K562 (cell line): ENCODE measurements around the gene PRR16. TPM values are rescaled to one million over a fixed set of nuclear protein-coding genes. Genes with fewer than 3 reads are reported as not detected.

Experiments
- ATAC-seq: fragments of 200-7000 bp; cut with Tn5 transposase; 3 replicates; pipeline ENCODE4 v1.9.1; 2020; ENCODE audit warnings: moderate library complexity
- BruUV-seq: library from RNA; stranded (reverse); fragments of 400-500 nt; replicated peaks from 2 replicates; lab custom pipeline; 2021; lab: Mats Ljungman, UMichigan
- CTCF ChIA-PET: fragments of 300-600 bp; formaldehyde crosslinking; extraction: SDS; loops from one replicate; lab custom pipeline; 2021; ENCODE audit warnings: low intra/inter-chr PET ratio; lab: Yijun Ruan, JAX
- POLR2A ChIA-PET: fragments of 300-600, 350-650 bp; sonication (Branson Sonifier 250); formaldehyde crosslinking; extraction: SDS; loops from one replicate; lab custom pipeline; 2021; ENCODE audit warnings: antibody characterized with exemption, inconsistent platforms; lab: Yijun Ruan, JAX
- DNase-seq, 4 experiments: peaks; one replicate each; pipeline versions ENCODE4 v3.0.0 to v3.0.0-alpha.2; 2011 to 2018; ENCODE audit warnings: low spot score in 3 of 4, mixed read lengths in 3 of 4; ENCODE audit errors: extremely low read depth in 1 of 4
- FAIRE-seq: peaks from 2 replicates; lab custom pipeline; 2011; peaks lifted over from hg19 to GRCh38; lab: Jason Lieb, UNC
- H2AFZ ChIP-seq: 2 replicates; pipeline ENCODE4 v1.6.0; 2011; ENCODE audit warnings: low read depth, low read length, control low read depth, inconsistent platforms
- H3K27ac ChIP-seq: fragments of 200-600 bp; 3 replicates; pipeline ENCODE4 v1.8.0; 2011; ENCODE audit warnings: low read depth, mild to moderate bottlenecking, control low read depth, inconsistent platforms, low read length, moderate library complexity, mixed read lengths; ENCODE audit errors: extremely low read depth
- H3K27me3 ChIP-seq, 2 experiments: fragments of 300-600 bp in 1 of 2; 2 replicates in 1 of 2; 3 replicates in 1 of 2; pipeline versions ENCODE4 v1.6.0 to v1.8.0; 2011; ENCODE audit warnings: inconsistent platforms in 2 of 2, low read length in 2 of 2, mild to moderate bottlenecking in 1 of 2, mixed read lengths in 1 of 2, moderate library complexity in 1 of 2; ENCODE audit not compliant: control insufficient read depth in 2 of 2, insufficient read depth in 2 of 2
- H3K36me3 ChIP-seq: fragments of 300-600 bp; 3 replicates; pipeline ENCODE4 v1.8.0; 2011; ENCODE audit warnings: mild to moderate bottlenecking, low read length, inconsistent platforms; ENCODE audit not compliant: control insufficient read depth, insufficient read depth
- H3K4me1 ChIP-seq, 2 experiments: fragments of 200-600 bp in 1 of 2; replicated peaks in 1 of 2; 2 replicates in 1 of 2; 3 replicates in 1 of 2; pipeline versions ENCODE4 v1.5.1 to v1.8.0; 2011; ENCODE audit warnings: inconsistent platforms in 2 of 2, low read length in 2 of 2, mild to moderate bottlenecking in 1 of 2, mixed read lengths in 1 of 2, moderate library complexity in 1 of 2; ENCODE audit not compliant: control insufficient read depth in 2 of 2, insufficient read depth in 2 of 2
- H3K4me2 ChIP-seq: 2 replicates; pipeline ENCODE4 v1.6.1; 2011; ENCODE audit warnings: low read length, control low read depth, inconsistent platforms, mixed read lengths; ENCODE audit not compliant: insufficient read depth
- H3K4me3 ChIP-seq: fragments of 200-600 bp; sonication (generic), shearing (Covaris generic); 2 replicates; pipeline ENCODE4 v1.5.1; 2016; ENCODE audit warnings: control low read depth, inconsistent platforms
- H3K79me2 ChIP-seq: fragments of 200-600 bp; 3 replicates; pipeline ENCODE4 v1.8.0; 2011; ENCODE audit warnings: low read length, inconsistent platforms; ENCODE audit not compliant: control insufficient read depth, insufficient read depth
- H3K9ac ChIP-seq, 2 experiments: 2 replicates each; pipeline versions ENCODE4 v1.6.0 to v1.6.1; 2011; ENCODE audit warnings: low read depth in 2 of 2, low read length in 2 of 2, control low read depth in 1 of 2, inconsistent platforms in 1 of 2, mild to moderate bottlenecking in 1 of 2, mixed read lengths in 1 of 2; ENCODE audit not compliant: insufficient read depth in 1 of 2
- H3K9me1 ChIP-seq: one replicate; pipeline ENCODE4 v1.6.0; 2011; ENCODE audit warnings: inconsistent platforms, mild to moderate bottlenecking, low read length, moderate library complexity; ENCODE audit not compliant: control insufficient read depth, insufficient read depth
- H3K9me3 ChIP-seq: replicated peaks from 2 replicates; pipeline ENCODE4 v1.5.1; 2011; ENCODE audit warnings: low read depth, low read length, inconsistent platforms; ENCODE audit not compliant: control insufficient read depth, insufficient read depth
- H4K20me1 ChIP-seq: replicated peaks from 2 replicates; pipeline ENCODE4 v1.6.1; 2011; ENCODE audit warnings: low read length, inconsistent platforms, mixed read lengths; ENCODE audit not compliant: control insufficient read depth, insufficient read depth
- CBX2 ChIP-seq: fragments of 200-600 bp; sonication (generic); IDR thresholded peaks from one replicate; pipeline ENCODE4 v1.6.1; 2012; ENCODE audit warnings: mild to moderate bottlenecking, low read length, inconsistent platforms; ENCODE audit not compliant: insufficient read depth, poor library complexity, severe bottlenecking
- CEBPG ChIP-seq, 3 experiments: fragments of 200-800 bp in 1 of 3; sonication (Bioruptor generic) in 1 of 3; sonication (generic) in 1 of 3; formaldehyde crosslinking in 1 of 3; IDR thresholded peaks in 2 of 3; conservative IDR thresholded peaks in 1 of 3; 2 replicates each; pipeline versions ENCODE4 v1.6.1 to v1.8.0; 2016 to 2022; ENCODE audit warnings: missing compliant biosample characterization in 2 of 3, missing genetic modification characterization in 2 of 3, mild to moderate bottlenecking in 1 of 3, missing genetic modification reagents in 1 of 3
- RFX1 ChIP-seq: fragments of 450-650 bp; IDR thresholded peaks from 2 replicates; pipeline ENCODE4 v1.6.1; 2016; ENCODE audit warnings: mild to moderate bottlenecking, moderate library complexity
- ZNF77 ChIP-seq: fragments of 250-450 bp; sonication (Bioruptor Pico); IDR thresholded peaks from 2 replicates; pipeline ENCODE4 v1.5.0; 2020
- WGBS: fragments of 100-300 bp; shearing (Covaris generic); methylation state at CpG from one replicate; pipeline ENCODE4 v1.1.6; 2016; ENCODE audit warnings: low coverage, mixed read lengths; ENCODE audit not compliant: insufficient coverage; ENCODE audit errors: missing lambda C conversion rate; 5-methylcytosine and 5-hydroxymethylcytosine counted together
- in situ Hi-C: fragments of 300-500 bp; cut with MboI; formaldehyde crosslinking; loops from 4 replicates; pipeline ENCODE4 v1.15.0; 2018; ENCODE audit warnings: inconsistent platforms, mixed read lengths
- intact Hi-C: fragments of 100-400 bp; cut with micrococcal nuclease; formaldehyde crosslinking; loops from 2 replicates; pipeline ENCODE4 v1.14.2; 2022
- polyA plus RNA-seq, 8 experiments: library from polyadenylated mRNA; depleted of rRNA in 4 of 8; stranded (reverse) in 5 of 8; unstranded in 3 of 8; fragments of >200 nt; fragmentation: Nextera tagmentation in 2 of 8; fragmentation: Illumina TruSeq in 1 of 8; extraction: Ambion mirVana in 2 of 8; extraction: Trizol in 1 of 8; gene quantifications; 2 replicates each; pipeline versions ENCODE4 v1.2.1 to v1.2.3, GENCODE V29; 2011 to 2014; ENCODE audit warnings: inconsistent platforms in 1 of 8, missing spikeins in 1 of 8
- total RNA-seq, 7 experiments: library from RNA; depleted of rRNA in 6 of 7; stranded (reverse); fragments of >200 nt in 6 of 7; fragmentation: Illumina TruSeq in 2 of 7; extraction: Trizol in 2 of 7; gene quantifications; 2 replicates each; pipeline versions ENCODE4 v1.2.1 to v1.2.3, GENCODE V29; 2011 to 2021; ENCODE audit warnings: low replicate concordance in 1 of 7

The PRR16 gene
- total and polyA plus RNA-seq, 9 of the 15 experiments (the other 6 are each of a cell fraction or from before 2014, with no cell fraction given) = 0.61 to 10.1 (median 3.3) TPM

GRCh38 chr5:120446068-120446492 is 18.0 kb upstream of the PRR16 start:
- no peak for DNase-seq
- Histone ChIP-seq H4K20me1 (no peaks in the 10 kb centered on the region), H3K27ac (no peak overlapping the region), H2AFZ (no peak overlapping the region), H3K4me3 (no peak overlapping the region), H3K9me3 (no peaks in the 10 kb centered on the region)
- 0% methylated on average over 2 of the region's 2 CpGs for WGBS
- intact Hi-C loops = no loop called here
- no peak for FAIRE-seq
- TF ChIP-seq CBX2 (no peak), CEBPG (CRISPR knock-in tag; IDR thresholded peaks at IDR 0.05) (no peak), CEBPG (tag; conservative IDR thresholded peaks at IDR 0.05 in 1 of 2, IDR thresholded peaks at IDR 0.05 in 1 of 2) (no peak)
- TF ChIP-seq, all 486 proteins: peak for 0
- Histone ChIP-seq H3K36me3 (no peaks in the 10 kb centered on the region), H3K4me1 (no peaks in the 10 kb centered on the region), H3K9me1 (no peaks in the 10 kb centered on the region), H3K27me3 (no peaks in the 10 kb centered on the region), H3K79me2 (no peaks in the 10 kb centered on the region), H3K9ac (no peak overlapping the region), H3K4me2 (no peak overlapping the region)
- ATAC-seq = no peak
- ChIA-PET POLR2A (interaction anchor here (0.6 kb wide), 1 partner anchor 209 kb away, joined by 5 read pairs; no protein-coding TSS in a partner anchor), CTCF (no interaction called here)
- no TSS peak for BruUV-seq
- in situ Hi-C loops = no loop called here

GRCh38 chr5:120446901-120447300 is 17.2 kb upstream of the PRR16 start:
- H3K27ac ChIP-seq = no peak overlapping the region
- no peaks in the 10 kb centered on the region for H3K27me3 ChIP-seq
- no peaks in the 10 kb centered on the region for H3K9me1 ChIP-seq
- intact Hi-C loops (no loop called here), in situ Hi-C loops (no loop called here)
- no peaks in the 10 kb centered on the region for H3K36me3 ChIP-seq
- H3K4me1 ChIP-seq = no peaks in the 10 kb centered on the region
- H3K9me3 ChIP-seq = no peaks in the 10 kb centered on the region
- 14% methylated on average over 2 of the region's 2 CpGs for WGBS
- TF ChIP-seq RFX1 (no peak), ZNF77 (no peak)
- FAIRE-seq (no peak), DNase-seq (no peak), ATAC-seq (no peak)
- H2AFZ ChIP-seq = no peak overlapping the region
- BruUV-seq = no TSS peak
- ChIA-PET POLR2A (no interaction called here), CTCF (no interaction called here)
- H3K79me2 ChIP-seq = no peaks in the 10 kb centered on the region
- no peak overlapping the region for H3K4me3 ChIP-seq
- H3K9ac ChIP-seq = no peak overlapping the region
- no peak overlapping the region for H3K4me2 ChIP-seq
- H4K20me1 ChIP-seq = no peaks in the 10 kb centered on the region
